Astrocyte (in vitro differentiated cells and primary cell): ENCODE data around the gene DXO.
"Not testable (repeated sequence)": the region's sequence is repeated elsewhere in the genome, so short reads cannot be mapped to it uniquely, and the experiment has no call there.

ENCODE experiments used
- EZH2 ChIP-seq: IDR thresholded peaks from 2 replicates; pipeline ENCODE4 v1.6.1; 2012; ENCODE audit warnings: mild to moderate bottlenecking, low read length, inconsistent platforms; ENCODE audit not compliant: insufficient read depth
- TF ChIP-seq, protein P1 (sequence below): IDR thresholded peaks from 2 replicates; pipeline ENCODE4 v1.5.1; 2011; ENCODE audit warnings: low read depth, mild to moderate bottlenecking, inconsistent platforms, low read length, moderate library complexity; ENCODE audit not compliant: insufficient read depth

DNA sequence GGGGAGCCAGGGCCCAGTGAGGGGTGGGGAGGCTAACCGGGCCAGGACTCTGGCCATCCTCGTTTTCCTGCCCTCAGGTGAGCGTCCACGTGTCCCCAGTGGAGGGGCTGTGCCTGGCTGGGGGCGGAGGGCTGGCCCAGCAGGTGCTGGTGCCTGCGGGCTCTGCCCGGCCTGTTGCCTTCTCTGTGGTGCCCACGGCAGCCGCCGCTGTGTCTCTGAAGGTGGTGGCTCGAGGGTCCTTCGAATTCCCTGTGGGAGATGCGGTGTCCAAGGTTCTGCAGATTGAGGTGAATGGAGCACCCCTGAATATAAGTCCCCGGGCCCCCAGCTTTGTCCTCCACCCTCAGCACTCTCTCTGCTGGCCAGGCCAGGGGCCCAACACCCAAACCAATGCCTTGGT lies 22.5 kb upstream of the DXO start:
- TF ChIP-seq, protein P1, sequence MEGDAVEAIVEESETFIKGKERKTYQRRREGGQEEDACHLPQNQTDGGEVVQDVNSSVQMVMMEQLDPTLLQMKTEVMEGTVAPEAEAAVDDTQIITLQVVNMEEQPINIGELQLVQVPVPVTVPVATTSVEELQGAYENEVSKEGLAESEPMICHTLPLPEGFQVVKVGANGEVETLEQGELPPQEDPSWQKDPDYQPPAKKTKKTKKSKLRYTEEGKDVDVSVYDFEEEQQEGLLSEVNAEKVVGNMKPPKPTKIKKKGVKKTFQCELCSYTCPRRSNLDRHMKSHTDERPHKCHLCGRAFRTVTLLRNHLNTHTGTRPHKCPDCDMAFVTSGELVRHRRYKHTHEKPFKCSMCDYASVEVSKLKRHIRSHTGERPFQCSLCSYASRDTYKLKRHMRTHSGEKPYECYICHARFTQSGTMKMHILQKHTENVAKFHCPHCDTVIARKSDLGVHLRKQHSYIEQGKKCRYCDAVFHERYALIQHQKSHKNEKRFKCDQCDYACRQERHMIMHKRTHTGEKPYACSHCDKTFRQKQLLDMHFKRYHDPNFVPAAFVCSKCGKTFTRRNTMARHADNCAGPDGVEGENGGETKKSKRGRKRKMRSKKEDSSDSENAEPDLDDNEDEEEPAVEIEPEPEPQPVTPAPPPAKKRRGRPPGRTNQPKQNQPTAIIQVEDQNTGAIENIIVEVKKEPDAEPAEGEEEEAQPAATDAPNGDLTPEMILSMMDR: not testable (repeated sequence)
- not testable (repeated sequence) for TF ChIP-seq EZH2
